GM19438 (cell line): ENCODE results near the gene DDX41.

ENCODE experiments used
- ATAC-seq: cut with Tn5 transposase; IDR thresholded peaks from one replicate; pipeline ENCODE4 v1.9.1; 2021; ENCODE audit warnings: low read depth; ENCODE audit not compliant: unreplicated experiment

The DDX41 gene

DNA sequence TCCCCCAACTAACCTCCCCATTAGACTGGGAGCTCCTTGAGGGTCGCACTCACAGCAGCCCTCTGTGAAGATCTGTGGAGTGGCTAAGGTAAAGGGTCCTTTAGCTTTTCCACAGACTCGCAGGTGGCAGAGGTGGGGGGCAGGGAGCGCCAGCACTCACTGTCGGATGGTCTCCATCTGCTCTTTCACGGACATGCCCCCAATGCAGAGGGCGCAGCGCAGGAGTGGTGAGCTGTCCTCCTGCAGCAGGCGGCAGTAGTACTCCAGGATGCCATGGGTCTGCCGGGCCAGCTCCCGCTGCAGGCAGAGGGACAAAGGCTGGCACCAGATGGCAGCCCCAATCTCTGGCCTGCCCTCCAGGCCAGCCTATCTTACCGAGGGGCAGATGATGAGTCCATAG, 2.2 kb downstream of the DDX41 start:
- ATAC-seq = no peak

DNA sequence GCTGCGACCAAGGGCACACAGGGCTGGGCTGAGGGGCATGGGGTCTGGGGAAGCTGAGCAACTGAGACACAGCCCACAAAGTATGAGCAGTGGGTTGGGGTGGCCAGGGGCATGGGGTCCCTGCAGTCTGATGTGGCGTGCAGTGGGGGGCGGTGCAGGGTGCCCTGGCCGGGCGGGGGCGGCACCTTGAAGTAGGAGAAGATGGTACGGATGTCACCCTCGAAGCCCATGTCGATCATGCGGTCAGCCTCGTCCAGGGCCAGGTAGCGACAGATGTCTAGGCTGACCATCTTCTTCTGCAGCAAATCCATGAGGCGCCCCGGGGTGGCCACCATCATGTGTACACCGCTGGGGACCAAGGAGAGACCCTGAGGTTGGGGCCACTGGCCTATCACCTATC, 3.3 kb downstream of the DDX41 start:
- ATAC-seq = no peak

- ATAC-seq = no peak
Observed at GRCh38 chr5:177512736-177513380, 3.9 kb downstream of the DDX41 start.

DNA sequence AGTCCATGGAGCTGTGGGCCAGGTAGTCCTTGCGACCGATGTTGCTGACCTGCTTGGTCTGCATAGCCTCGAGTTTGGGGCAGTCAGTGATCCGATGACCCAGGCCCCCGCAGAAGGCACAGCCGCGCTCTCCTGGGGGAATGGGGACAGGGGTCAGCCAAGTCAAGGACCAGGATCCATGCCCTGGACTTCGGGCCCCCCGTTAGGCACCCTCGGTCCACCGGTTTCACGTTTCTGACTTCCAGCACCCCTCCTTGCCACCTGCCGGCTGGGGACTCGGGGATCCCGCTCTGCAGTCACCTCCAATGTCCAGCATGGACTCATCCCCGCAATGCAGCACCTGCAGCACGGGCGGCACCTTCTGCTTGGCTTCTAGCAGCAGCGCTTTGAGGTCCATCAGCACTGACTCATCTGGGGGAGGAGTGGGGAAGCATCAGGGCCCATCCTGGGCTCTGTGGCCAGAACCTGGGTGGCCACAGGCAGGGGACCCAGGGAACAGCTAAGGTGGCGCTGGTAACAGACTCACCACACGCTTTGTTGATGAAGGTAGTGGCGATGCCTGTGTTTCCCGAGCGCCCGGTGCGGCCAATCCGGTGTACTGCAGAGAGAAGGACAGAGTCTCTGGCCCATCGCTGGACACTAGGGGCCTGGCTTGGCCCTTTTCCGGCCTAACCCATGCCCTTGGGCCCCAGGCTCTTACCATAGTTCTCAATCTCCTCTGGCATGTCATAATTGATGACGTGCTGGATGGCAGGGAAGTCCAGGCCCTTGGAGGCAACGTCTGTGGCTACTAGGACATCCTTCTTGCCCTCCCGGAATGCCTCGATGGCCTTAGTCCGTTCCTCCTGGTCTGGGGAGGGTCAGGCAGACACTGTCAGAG, 4.7 kb downstream of the DDX41 start:
- ATAC-seq = no peak

GRCh38 chr5:177511181-177511580, 5.6 kb downstream of the DDX41 start:
- ATAC-seq = no peak

GRCh38 chr5:177510567-177511053, 6.2 kb downstream of the DDX41 start:
- ATAC-seq = no peak

- peak; percentile 28 for ATAC-seq
Observed at GRCh38 chr5:177509991-177510566, 6.7 kb downstream of the DDX41 start.

- ATAC-seq = peak; percentile 41
Observed at GRCh38 chr5:177509381-177509951, 7.3 kb downstream of the DDX41 start, which contains the start of gene DOK3. Gene DOK3, minus strand, starts transcription at chr5:177509826. Its CDS starts 286 bp downstream, at chr5:177509540.

DNA sequence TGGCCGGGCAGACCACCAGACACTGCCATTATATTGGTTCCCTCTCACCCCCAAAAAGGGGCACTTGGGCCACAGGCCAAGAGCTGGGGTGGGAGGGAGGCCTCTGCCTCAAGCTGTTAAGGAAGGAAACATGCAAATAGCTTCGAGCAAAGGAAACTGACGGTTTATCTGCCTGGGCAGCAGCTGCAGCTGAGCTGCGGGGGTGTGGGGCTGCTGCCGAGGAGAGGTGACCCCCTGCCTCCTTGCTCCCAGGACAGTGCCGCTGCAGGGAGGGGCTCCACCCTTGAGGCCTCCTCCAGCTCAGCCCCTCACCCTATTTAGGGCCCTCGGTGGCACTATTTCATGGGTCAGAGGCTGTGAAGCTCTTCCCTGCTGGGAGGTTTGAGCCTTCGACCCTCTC, 7.9 kb downstream of the DDX41 start:
- ATAC-seq = peak; percentile 40

DNA sequence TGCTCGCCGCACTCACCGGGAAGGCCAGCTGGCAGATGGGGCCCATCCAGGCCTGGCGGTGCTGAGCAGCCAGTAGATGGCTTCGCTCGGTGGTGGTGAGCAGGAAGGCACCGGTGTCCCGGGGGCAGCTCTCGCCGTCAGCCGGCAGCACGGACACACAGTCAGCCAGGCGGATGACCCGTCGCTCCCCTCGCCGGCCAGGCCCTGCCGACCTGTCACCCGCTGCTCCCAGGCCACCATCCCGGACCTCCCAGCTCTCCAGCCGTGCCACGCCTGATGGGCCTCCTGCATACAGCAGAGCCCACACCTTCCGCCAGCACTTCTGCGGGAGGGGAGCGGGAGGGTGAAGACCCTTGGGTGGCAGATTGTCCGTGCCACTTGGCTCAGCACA, 8.5 kb downstream of the DDX41 start:
- ATAC-seq = peak; percentile 4

DNA sequence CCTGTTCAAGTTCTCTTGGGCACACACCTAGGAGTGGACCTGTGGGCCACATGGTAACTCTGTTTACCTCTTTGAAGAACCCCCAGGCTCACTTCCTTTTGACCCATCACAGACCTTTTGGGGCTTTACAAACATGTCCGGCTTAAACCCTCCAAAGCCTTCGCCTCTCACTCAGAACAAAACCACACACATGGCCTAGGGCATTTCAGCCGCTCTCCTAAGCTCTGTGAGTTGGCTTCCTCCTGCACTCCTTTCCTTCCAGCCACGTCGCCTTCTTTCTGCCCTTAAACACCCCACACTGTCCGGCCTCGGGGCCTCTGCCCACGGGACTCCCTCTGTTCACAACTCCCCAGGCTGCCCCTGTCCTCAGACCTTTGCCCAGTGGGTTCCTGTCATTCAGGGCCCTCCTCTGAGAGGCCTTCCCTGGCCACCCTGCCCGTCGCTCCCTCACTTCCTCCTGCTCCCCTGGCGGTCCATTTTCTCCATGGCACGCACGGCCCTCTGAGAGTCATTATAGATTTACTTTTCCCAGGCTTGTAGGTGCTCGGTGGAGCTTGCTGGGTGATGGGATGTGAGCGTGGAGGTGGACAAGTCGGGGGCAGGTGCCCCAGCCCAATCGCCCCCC, 9.1 kb downstream of the DDX41 start:
- peak; percentile 18 for ATAC-seq

DNA sequence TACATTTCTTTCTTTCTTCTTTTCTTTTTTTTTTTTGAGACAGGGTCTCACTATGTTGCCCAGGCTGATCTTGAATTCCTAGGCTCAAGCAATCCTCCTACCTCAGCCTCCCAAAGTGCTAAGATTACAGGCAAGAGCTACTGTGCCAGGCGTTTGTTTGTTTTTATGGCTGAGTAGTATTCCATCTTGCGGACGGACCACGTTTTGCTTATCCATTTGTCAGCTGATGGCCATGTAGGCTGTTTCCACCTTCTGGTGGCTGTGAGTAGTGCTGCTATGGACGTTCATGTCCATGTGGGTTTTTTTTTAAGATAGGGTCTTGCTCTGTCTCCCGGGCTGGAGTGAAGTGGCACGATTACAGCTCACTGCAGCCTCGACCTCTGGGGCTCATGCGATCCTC, 9.6 kb downstream of the DDX41 start:
- no peak for ATAC-seq

DNA sequence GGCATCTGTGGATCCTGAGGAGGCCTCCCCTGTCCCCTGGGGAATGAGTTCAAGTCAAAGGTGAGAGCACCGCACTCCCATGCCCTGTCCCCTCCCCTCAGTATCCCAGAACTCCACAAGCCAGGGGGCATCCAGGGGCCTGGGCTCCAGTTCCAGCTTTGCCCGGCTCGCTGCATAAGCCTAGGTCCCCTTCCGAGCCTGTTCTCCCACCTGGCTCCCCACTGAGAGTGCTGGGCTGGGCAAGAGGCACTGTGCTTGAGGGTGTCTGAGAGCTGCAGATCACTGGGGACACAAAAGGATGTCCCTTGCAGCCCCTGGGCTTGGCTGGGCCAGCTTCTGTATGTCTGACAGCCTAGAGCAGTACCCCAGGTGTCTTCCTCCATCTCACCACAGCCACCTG, 11.7 kb downstream of the DDX41 start:
- ATAC-seq = no peak

DNA sequence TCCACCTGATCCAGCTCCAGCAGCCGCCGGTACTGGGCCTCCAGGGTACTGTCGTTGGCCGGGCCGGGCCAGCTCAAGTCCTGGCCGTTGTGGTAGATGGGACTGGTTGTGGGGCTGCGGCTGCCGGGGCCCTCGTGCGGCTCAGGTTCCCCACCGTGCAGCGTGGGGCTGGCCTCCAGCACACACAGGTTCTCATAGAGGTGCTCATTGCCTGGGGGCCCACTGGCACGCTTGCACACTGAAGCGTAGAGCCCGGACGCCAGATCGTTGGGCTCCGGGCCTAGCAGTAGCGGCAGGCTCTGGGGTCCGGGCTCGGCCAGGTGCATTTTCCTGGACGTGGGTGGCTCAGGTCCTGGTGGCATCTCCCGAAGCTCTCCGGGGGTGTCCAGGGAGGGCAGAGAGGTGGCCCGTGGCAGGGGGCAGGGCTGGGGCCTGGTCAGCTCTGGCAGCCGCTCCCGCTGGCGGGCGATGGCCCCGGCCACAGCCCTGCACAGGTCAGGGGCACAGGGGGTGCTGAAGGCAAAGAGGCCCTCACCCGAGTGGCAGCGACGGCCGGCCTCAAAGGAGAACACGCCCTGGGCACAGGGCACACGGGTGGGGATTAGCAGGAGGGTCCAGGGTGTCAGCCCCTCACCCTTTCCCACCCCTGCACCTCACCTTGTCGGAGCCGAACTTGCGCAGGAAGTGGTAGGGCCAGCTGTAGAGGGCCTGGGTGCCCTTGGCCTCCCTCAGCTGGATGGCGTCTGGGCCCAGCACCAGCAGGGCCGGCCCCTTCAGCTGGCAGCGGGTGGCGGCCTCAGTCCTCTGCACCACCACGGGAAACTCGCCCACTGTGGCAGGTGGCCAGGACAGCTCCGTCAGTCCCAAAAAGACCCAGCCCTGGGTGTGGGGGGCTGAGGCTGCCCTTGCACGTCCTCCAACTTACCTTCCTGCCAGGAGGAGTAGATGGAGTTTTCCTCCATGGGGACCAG, 12.4 kb downstream of the DDX41 start:
- ATAC-seq = no peak

GRCh38 chr5:177503351-177504085, 13.2 kb downstream of the DDX41 start:
- no peak for ATAC-seq

DNA sequence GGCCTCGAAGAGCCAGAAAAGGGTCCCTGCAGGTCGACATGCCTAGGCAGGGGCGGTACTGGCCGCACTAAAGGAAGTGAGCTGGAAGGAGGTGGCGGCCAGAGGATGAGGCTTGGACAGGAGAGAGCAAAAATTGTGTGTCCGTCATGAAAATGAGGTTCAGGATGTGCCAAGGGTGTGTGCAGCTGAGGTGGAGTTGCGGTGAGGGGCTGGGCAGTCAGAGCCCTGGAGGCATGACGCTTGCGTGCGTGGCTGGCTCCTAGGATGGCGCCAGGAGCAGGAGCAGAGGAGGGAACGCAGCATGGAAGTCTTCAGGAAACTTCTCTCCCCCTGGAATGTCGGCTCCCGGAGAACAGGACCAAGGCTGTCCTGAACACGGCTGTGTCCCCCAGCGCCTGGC, 13.9 kb downstream of the DDX41 start:
- ATAC-seq = no peak

GRCh38 chr5:177501874-177502678, 14.7 kb downstream of the DDX41 start:
- ATAC-seq = no peak
